ENCODE data around the gene EVI5.

EVI5 gene

DNA sequence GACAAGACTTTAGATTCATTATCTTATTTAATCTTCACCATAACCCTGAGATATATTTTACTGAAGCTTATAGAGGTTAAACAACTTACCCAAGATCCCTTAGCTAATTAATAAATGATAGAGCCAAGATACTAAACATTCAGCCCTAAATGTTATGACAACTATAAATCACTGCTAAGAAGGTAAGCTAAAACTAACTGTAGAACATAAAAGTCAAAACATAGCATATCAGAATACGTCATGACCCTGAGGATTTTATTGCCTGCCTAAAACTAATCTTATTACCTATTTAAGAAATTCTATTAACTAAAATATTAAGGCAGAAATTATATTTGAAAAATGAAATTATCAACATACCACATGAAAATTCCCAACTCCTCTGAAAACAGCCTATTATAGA is 22.6 kb downstream of the EVI5 start:
- Histone ChIP-seq H4K20me1 (ENCODE audit: insufficient read depth, low read length) (no peaks in the 10 kb centered on the region), H3K9ac (ENCODE audit: low read depth, low read length) (no peak overlapping the region), H3K4me3 (ENCODE audit: low read depth in 1 of 2, low read length in 2 of 2) (no peak overlapping the region), H2AFZ (ENCODE audit: low read depth, low read length) (no peak overlapping the region), H3K79me2 (ENCODE audit: insufficient read depth, low read length) (no peaks in the 10 kb centered on the region), H3K9me3 (ENCODE audit: insufficient read depth, low read length, severe bottlenecking) (no peaks in the 10 kb centered on the region), H3K4me2 (ENCODE audit: insufficient read depth, low read length) (no peak overlapping the region), H3K27me3 (ENCODE audit: insufficient read depth, low read length, poor library complexity) (peaks cover 6% of the 10 kb centered on the region), H3K4me1 (ENCODE audit: insufficient read depth, low read length) (no peaks in the 10 kb centered on the region), H3K36me3 (ENCODE audit: insufficient read depth, low read length) (no peaks in the 10 kb centered on the region), H3K27ac (ENCODE audit: low read length) (no peak overlapping the region)
- DNase-seq (no peak), ATAC-seq (ENCODE audit: insufficient read depth, low read depth) (no peak)
- TF ChIP-seq EZH2 (IDR thresholded peaks at IDR 0.05; ENCODE audit: borderline replicate concordance, low read depth, low read length, severe bottlenecking), result no peak
- TF ChIP-seq, protein P1, sequence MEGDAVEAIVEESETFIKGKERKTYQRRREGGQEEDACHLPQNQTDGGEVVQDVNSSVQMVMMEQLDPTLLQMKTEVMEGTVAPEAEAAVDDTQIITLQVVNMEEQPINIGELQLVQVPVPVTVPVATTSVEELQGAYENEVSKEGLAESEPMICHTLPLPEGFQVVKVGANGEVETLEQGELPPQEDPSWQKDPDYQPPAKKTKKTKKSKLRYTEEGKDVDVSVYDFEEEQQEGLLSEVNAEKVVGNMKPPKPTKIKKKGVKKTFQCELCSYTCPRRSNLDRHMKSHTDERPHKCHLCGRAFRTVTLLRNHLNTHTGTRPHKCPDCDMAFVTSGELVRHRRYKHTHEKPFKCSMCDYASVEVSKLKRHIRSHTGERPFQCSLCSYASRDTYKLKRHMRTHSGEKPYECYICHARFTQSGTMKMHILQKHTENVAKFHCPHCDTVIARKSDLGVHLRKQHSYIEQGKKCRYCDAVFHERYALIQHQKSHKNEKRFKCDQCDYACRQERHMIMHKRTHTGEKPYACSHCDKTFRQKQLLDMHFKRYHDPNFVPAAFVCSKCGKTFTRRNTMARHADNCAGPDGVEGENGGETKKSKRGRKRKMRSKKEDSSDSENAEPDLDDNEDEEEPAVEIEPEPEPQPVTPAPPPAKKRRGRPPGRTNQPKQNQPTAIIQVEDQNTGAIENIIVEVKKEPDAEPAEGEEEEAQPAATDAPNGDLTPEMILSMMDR (IDR thresholded peaks at IDR 0.05; ENCODE audit: borderline replicate concordance, extremely low read depth, low read length, poor library complexity, severe bottlenecking), result no peak

DNA sequence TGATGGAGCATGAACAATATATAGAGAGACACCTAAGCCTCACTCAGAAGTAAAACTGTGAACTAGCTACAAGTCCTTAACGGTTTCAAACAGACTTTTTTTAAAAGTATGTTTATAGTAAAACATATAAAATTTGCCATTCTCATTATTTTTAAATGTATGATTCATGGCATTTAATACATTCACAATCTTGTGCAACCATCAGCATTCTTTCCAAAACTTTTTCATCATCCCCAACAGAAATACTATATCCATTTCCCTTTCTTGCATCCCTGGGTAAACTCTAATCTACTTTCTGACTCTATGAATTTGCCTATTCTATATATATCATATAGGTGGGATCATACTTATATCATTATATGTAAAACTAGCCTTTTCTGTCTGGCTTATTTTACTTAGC is 25.5 kb downstream of the EVI5 start:
- Histone ChIP-seq H4K20me1 (ENCODE audit: insufficient read depth, low read length) (no peaks in the 10 kb centered on the region), H3K9ac (ENCODE audit: low read depth, low read length) (no peak overlapping the region), H3K4me1 (ENCODE audit: insufficient read depth, low read length) (no peaks in the 10 kb centered on the region), H2AFZ (ENCODE audit: low read depth, low read length) (no peak overlapping the region), H3K9me3 (ENCODE audit: insufficient read depth, low read length, severe bottlenecking) (peaks cover 2% of the 10 kb centered on the region), H3K36me3 (ENCODE audit: insufficient read depth, low read length) (no peaks in the 10 kb centered on the region), H3K27ac (ENCODE audit: low read length) (no peak overlapping the region), H3K27me3 (ENCODE audit: insufficient read depth, low read length, poor library complexity) (peaks cover 6% of the 10 kb centered on the region), H3K4me2 (ENCODE audit: insufficient read depth, low read length) (no peak overlapping the region), H3K79me2 (ENCODE audit: insufficient read depth, low read length) (no peaks in the 10 kb centered on the region), H3K4me3 (ENCODE audit: low read depth in 1 of 2, low read length in 2 of 2) (no peak overlapping the region)
- DNase-seq (no peak), ATAC-seq (ENCODE audit: insufficient read depth, low read depth) (no peak)
- TF ChIP-seq, protein P1 (IDR thresholded peaks at IDR 0.05; ENCODE audit: borderline replicate concordance, extremely low read depth, low read length, poor library complexity, severe bottlenecking), result no peak
- no peak for TF ChIP-seq EZH2 (IDR thresholded peaks at IDR 0.05; ENCODE audit: borderline replicate concordance, low read depth, low read length, severe bottlenecking)

DNA sequence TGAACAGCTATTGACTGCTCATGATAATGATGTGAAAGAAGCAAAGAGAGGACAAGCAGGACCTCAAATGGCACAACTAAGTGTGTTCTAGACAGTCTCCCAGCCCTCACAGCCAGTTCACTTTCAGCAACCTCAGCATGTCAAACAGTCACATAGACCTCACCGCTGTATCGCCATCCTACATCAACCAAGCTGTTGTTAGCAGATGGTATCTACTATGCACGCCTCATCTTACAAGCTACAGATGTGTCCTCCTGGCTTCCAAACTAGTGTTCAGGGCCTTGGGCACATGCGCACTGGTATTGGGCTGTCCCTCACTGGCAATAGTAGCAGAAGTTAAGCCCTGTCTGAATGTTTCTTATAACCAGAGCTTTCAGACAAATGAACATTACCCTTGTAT is 28.4 kb downstream of the EVI5 start:
- H3K4me1 ChIP-seq (ENCODE audit: insufficient read depth, low read length), result no peaks in the 10 kb centered on the region
- H2AFZ ChIP-seq (ENCODE audit: low read depth, low read length), result no peak overlapping the region
- H3K4me2 ChIP-seq (ENCODE audit: insufficient read depth, low read length), result no peak overlapping the region

More for the DNA sequence above, 28.4 kb downstream of the EVI5 start:
- Histone ChIP-seq H3K9ac (ENCODE audit: low read depth, low read length) (no peak overlapping the region), H3K79me2 (ENCODE audit: insufficient read depth, low read length) (no peaks in the 10 kb centered on the region), H4K20me1 (ENCODE audit: insufficient read depth, low read length) (no peaks in the 10 kb centered on the region), H3K4me3 (ENCODE audit: low read depth in 1 of 2, low read length in 2 of 2) (no peak overlapping the region), H3K27me3 (ENCODE audit: insufficient read depth, low read length, poor library complexity) (no peaks in the 10 kb centered on the region), H3K36me3 (ENCODE audit: insufficient read depth, low read length) (no peaks in the 10 kb centered on the region), H3K9me3 (ENCODE audit: insufficient read depth, low read length, severe bottlenecking) (peaks cover 2% of the 10 kb centered on the region), H3K27ac (ENCODE audit: low read length) (no peak overlapping the region)
- DNase-seq, result no peak
- no peak for ATAC-seq (ENCODE audit: insufficient read depth, low read depth)
- TF ChIP-seq, protein P1 (IDR thresholded peaks at IDR 0.05; ENCODE audit: borderline replicate concordance, extremely low read depth, low read length, poor library complexity, severe bottlenecking), result no peak
- TF ChIP-seq EZH2 (IDR thresholded peaks at IDR 0.05; ENCODE audit: borderline replicate concordance, low read depth, low read length, severe bottlenecking), result no peak

Measured in DND-41 (cell line).